Measurements from ENCODE around the gene ARL3. TPM values are rescaled to one million over a fixed set of nuclear protein-coding genes. Genes with fewer than 3 reads are reported as not detected.
"Not testable (repeated sequence)": the region's sequence is repeated elsewhere in the genome, so short reads cannot be mapped to it uniquely, and the experiment has no call there.

ARL3 gene
- total RNA-seq, 1 experiment from 2014 or later: 5.9 TPM

DNA sequence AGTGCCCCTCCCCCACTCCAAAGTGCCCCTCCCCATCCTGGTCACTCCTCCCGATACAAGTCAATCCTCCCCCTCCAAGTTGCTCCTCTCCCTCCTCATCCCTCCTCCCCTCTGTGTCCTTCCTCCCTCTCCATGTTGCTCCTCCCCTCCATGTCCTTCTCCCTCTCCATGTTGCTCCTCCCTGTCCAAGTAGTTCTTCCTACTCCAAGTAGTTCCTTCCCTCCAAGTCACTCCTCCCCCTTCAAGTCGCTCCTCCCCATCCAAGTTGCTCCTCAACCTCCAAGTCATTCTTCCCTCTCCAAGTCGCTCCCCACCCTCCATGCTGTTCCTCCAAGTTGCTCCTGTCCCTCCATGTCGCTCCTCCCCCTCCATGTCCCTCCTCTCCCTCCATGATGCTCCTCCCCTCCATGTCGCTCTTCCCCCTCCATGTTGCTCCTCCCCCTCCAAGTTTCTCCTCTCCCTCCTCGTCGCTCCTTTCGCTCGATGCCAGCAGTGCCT is 20.9 kb upstream of the ARL3 start:
- no peak for DNase-seq (ENCODE audit: low read depth)

DNA sequence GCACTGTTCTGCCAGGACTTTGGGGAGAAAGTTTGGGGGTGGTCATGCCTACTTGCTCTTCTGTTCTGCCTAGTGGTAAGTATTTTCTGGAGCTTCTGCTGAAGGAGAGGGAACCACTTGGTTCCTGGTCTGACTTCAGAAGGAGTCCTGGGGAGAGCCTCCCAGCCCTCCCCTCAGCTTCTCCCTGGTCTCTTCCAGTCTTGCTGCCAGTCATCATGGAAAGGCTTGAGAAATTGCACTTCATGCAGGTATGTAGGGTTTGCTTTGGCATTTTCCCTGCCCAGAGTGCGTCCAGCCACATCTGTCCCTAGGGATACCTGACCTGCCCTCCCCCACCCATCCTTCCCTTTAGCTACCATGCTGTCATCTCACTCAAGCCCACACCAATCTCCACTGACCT is 18.5 kb upstream of the ARL3 start:
- DNase-seq (ENCODE audit: low read depth): no peak

- DNase-seq (ENCODE audit: low read depth): no peak
Observed at GRCh38 chr10:102731222-102731800, 17.1 kb upstream of the ARL3 start.

DNA sequence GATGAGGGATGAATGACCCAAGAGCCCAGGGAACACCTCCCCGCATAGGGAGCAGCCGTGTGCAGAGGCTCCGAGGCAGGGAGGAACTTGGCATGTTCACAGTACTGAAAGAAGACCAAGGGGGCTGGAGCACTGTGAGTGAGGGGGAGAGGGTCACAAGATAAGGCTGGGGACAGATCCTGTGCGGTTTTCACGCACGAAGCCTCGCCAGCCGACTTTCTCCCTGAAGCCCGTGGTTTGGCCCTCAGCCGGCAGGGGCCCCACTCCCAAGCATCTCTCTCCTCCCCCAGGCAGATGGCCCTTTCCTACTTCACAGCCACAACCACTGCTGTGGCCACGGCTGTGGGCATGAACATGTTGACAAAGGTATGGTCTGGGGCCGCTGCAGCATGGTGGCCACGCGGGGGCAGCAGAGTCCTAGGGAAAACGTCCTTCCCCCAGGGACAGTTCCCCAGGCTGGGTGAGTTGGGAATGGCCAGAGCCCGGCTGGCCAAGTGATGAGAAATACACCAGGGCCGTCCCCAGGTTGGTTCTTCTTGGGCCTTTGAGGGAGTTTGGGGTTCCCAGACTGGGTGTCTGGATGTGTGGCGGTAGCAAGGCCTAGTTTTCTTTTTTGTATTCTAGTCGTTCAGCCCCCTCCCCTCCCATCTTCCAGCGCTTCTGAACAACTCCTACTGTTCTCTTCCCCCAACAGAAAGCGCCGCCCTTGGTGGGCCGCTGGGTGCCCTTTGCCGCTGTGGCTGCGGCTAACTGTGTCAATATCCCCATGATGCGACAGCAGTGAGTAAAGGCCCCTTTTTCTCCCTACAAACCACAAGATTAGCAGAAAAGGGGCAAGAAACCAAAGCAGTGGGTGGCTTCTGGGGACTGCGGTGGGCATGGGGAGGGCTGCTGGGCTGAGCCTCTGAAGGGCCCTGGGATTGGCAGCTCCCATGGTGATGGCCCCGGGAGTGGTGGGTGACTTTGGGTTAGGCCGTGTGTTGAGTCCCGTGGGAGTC is 15.1 kb upstream of the ARL3 start:
- DNase-seq (ENCODE audit: low read depth): peak; percentile 72

DNA sequence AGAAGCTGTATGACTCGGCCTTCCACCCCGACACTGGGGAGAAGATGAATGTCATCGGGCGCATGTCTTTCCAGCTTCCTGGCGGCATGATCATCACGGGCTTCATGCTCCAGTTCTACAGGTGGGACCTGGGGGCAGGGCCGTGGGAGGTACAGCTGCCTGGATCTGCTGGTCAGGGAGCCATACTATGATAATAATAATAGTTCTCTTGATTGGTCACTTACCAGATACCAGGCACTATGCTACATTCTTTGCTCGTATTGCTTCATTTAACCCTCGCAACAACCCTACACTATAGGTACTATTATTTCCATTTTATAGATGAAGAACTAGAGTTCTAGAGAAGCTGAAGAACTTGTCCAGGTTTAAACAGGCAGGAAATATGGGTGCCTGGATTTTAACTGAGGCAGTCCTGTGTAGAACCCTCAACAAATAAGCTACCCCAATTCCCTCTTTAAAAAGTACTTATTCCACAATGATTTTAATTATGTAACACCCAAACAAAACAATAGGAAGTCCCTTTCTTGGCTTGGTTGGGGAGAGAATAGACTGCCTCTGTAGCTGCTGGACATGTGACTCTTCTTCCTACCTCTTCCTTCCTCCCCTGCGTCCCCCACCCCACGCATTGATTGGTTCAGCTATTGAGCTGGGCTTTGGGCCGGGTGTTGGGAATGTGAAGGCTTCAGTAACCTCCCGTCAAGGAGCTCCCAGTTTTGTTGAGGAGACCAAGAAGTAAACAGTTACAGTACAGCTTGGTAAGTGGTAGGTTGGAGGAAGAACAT is 13.0 kb upstream of the ARL3 start:
- no peak for DNase-seq (ENCODE audit: low read depth)

DNA sequence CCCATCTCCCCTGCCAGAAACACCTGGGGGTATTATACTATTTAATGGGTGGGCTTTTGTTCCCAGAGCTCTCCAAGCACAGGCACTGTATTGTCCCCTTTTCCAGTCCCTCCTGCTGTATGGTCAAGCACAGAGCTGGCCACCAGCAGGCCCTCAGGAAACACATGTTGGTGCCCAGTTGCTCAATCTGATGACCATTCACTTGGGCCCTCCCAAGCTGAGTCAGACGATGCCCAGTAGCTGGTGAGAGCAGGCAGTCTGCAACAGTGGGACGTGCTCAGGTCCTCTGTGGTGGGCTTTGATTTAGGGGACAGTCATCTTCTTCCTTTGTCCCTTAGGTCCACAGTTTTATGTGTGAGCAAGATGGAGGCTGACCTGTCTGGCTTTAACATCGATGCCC is 12.1 kb upstream of the ARL3 start:
- DNase-seq (ENCODE audit: low read depth): no peak

DNA sequence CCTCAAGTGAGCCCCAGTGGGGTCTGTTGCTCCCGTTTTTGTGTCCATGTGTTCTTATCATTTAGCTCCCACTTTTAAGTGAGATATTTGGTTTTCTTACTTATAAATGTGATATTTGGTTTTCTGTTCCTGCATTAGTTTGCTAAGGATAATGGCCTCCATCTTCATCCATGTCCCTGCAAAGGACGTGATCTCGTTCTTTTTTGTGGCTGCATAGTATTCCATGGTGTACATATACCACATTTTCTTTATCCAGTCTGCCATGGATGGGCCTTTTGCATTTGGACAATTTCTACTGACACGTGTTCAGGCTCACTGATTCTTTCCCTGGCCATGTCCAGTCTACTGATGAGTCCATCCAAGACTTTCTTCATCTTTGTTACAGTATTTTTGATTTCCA is 9.8 kb upstream of the ARL3 start:
- DNase-seq (ENCODE audit: low read depth): no peak

DNA sequence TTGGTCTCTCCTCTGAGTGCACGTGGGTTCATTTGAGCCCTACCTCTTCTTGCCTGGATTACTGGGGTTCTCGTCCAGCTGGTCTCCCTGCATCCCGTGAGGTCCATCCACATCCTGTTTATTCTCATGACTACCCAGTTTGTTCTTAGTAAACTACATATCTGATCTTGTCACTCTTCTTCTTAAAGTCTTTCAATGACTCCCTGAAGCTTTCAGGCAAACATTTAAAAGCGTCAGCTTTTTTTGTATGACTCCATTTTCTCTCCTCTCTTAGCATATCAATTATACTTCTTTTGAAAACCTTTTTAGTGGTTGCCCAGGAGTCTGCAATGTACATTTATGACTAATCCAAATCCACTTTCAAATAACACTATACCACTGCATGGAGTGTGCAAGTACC is 7.8 kb upstream of the ARL3 start:
- no peak for DNase-seq (ENCODE audit: low read depth)

GRCh38 chr10:102720775-102721301 is 6.6 kb upstream of the ARL3 start:
- DNase-seq (ENCODE audit: low read depth): no peak

DNA sequence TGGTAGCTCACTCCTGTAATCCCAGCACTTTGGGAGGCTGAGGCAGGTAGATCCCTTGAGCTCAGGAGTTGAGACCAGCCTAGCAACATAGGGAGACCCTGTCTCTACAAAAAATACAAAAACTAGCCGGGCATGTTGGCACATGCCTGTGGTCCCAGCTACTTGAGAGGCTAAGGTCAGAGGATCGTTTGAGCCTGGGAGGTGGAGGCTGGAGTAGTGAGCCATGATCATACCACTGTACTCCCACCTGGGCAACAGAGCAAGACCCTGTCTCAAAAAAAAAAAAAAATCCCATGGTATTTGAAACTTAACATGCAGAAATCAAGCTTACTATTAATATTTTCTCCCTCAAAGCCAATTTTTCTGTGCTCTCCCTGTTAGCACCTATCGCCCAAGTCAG is 6.1 kb upstream of the ARL3 start:
- DNase-seq (ENCODE audit: low read depth): no peak

GRCh38 chr10:102718220-102718619 is 4.0 kb upstream of the ARL3 start:
- no peak for DNase-seq (ENCODE audit: low read depth)

GRCh38 chr10:102716900-102717565 is 2.8 kb upstream of the ARL3 start:
- DNase-seq (ENCODE audit: low read depth): not testable (repeated sequence)

GRCh38 chr10:102715880-102716279 is 1.7 kb upstream of the ARL3 start:
- DNase-seq (ENCODE audit: low read depth): no peak

GRCh38 chr10:102714621-102715455 is 641 bp upstream of the ARL3 start, which contains the start of gene SFXN2:
Gene SFXN2 (plus strand): TSS chr10:102714636. CDS start chr10:102726637, 12,001 bp downstream.
- DNase-seq (ENCODE audit: low read depth): no peak

DNA sequence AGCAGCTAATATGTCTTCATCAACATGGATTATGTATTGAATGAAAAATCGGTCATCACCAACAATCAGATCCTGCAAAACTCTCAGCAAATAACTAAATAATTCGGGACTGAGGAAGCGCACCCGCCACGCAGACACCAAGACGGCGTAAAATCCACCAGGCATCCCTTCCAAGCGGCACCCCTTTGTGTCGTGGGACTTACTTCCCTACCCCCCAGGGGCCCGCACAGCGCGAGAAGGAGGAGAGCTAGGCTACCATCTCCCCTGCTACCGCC is 721 bp downstream of the ARL3 start:
- no peak for DNase-seq (ENCODE audit: low read depth)

DNA sequence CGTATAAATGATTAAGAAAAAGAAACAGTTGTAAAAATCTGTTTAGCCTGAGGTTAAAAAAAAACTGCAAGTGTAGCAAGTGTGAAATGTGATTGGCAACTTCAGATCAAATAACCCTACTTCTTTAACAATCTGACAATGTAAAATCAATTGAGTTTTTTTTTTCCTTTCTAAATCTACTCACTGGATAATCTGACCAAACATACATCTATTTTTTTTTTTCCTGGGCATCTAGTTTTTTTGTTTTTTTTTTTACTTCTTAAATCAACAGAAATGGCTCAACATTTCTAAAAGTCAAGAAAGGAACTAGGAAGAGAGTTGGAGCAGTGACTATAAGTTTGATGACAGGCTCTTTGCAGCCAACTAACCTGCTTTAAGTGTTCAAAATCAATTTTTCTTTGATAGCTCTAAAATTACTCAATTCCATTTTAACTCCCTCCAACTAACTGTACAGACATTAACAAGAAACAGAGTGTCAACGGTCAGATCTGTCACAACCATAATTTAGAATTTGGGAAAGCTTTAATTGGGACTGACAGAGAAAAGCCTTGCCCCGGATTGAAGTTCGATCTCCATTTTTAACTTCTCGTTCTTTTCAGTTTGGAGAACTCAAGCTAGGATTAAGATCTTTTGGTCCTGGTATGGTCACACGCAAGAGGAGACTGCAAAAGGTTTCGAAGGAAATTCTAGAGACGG is 1.2 kb downstream of the ARL3 start:
- no peak for DNase-seq (ENCODE audit: low read depth)

DNA sequence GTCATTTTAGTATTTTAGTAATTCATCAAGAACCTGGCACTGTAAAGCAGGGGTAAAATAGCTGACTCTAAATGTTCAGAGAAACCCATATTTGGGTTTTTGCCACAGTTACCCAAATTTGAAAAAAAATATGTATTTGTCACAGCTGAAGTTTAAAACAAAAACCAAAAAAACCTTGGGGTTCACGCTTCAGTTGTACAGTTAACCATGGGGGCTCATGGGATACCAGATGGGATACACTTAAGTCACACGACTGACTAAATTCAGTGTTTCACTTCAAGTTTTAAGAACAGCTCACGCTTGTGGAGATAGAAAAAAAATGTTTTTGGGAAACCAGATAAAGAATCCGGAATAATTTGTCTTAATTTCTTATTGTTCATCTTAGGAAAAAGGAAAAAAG is 2.1 kb downstream of the ARL3 start:
- DNase-seq (ENCODE audit: low read depth): no peak

GRCh38 chr10:102710609-102711008 is 3.6 kb downstream of the ARL3 start:
- peak; percentile 68 for DNase-seq (ENCODE audit: low read depth)

- DNase-seq (ENCODE audit: low read depth): no peak
Observed at GRCh38 chr10:102705531-102705930, 8.7 kb downstream of the ARL3 start.

GRCh38 chr10:102704915-102705314 is 9.3 kb downstream of the ARL3 start:
- DNase-seq (ENCODE audit: low read depth): peak; percentile 17
